Measurements from ENCODE around the gene CAMTA1. TPM values are rescaled to one million over a fixed set of nuclear protein-coding genes. Genes with fewer than 3 reads are reported as not detected.

The CAMTA1 gene
- polyA plus RNA-seq, 1 donor (not counting 4 experiments of a cell fraction or from before 2014, with no cell fraction given): 51.4 TPM

- TF ChIP-seq EZH2 (IDR thresholded peaks at IDR 0.05; ENCODE audit: low read length): no peak
- no peak for TF ChIP-seq CTCF (optimal IDR thresholded peaks at IDR 0.05 in 1 of 3, IDR thresholded peaks at IDR 0.05 in 1 of 3, conservative IDR thresholded peaks at IDR 0.05 in 1 of 3; ENCODE audit: extremely low read depth in 1 of 3, insufficient read depth in 2 of 3, low read length in 3 of 3)
- H3K27me3 ChIP-seq (ENCODE audit: control insufficient read depth, extremely low read depth, insufficient read depth, low read length): peaks cover 23% of the 10 kb centered on the region
- H3K36me3 ChIP-seq (ENCODE audit: control insufficient read depth in 2 of 2, extremely low read depth in 1 of 2, insufficient read depth in 2 of 2, low read length in 2 of 2): no peaks in the 10 kb centered on the region
- no peak overlapping the region for H3K9ac ChIP-seq (ENCODE audit: control insufficient read depth, extremely low read depth, insufficient read depth, low read length)
- dilution Hi-C loops (cut with MboI; ENCODE audit: extremely low pct_ligation_motif_present, low sequenced_read_pairs): no loop called here
- no peaks in the 10 kb centered on the region for H4K20me1 ChIP-seq (ENCODE audit: control insufficient read depth, extremely low read depth, insufficient read depth, low read length)
- H3K27ac ChIP-seq (ENCODE audit: control insufficient read depth, insufficient read depth, low read length): no peak overlapping the region
- no peak overlapping the region for H2AFZ ChIP-seq (ENCODE audit: control insufficient read depth, low read length)
- H3K4me3 ChIP-seq (ENCODE audit: control insufficient read depth in 2 of 3, extremely low read depth in 1 of 3, insufficient read depth in 2 of 3, low read depth in 1 of 3, low read length in 3 of 3): no peak overlapping the region
- H3K4me2 ChIP-seq (ENCODE audit: control insufficient read depth, extremely low read depth, insufficient read depth, low read depth, low read length): no peak overlapping the region
- no peak for FAIRE-seq
- no peak for DNase-seq (ENCODE audit: low read depth, low spot score)
- no peaks in the 10 kb centered on the region for H3K79me2 ChIP-seq (ENCODE audit: control insufficient read depth, insufficient read depth, low read length)
- H3K9me3 ChIP-seq (ENCODE audit: control insufficient read depth, low read depth, low read length): no peaks in the 10 kb centered on the region
- H3K4me1 ChIP-seq (ENCODE audit: control insufficient read depth, extremely low read depth, insufficient read depth, low read length): no peaks in the 10 kb centered on the region
- H3K9me1 ChIP-seq (ENCODE audit: control insufficient read depth, extremely low read depth, insufficient read depth, low read length): no peaks in the 10 kb centered on the region
These were observed 170.3 kb downstream of the CAMTA1 start for GRCh38 chr1:6955357-6956094.

- Histone ChIP-seq H3K4me1 (ENCODE audit: control insufficient read depth, extremely low read depth, insufficient read depth, low read length) (no peaks in the 10 kb centered on the region), H3K27ac (ENCODE audit: control insufficient read depth, insufficient read depth, low read length) (no peak overlapping the region), H3K4me2 (ENCODE audit: control insufficient read depth, extremely low read depth, insufficient read depth, low read depth, low read length) (no peak overlapping the region), H3K36me3 (ENCODE audit: control insufficient read depth in 2 of 2, extremely low read depth in 1 of 2, insufficient read depth in 2 of 2, low read length in 2 of 2) (no peaks in the 10 kb centered on the region), H2AFZ (ENCODE audit: control insufficient read depth, low read length) (no peak overlapping the region), H3K9me1 (ENCODE audit: control insufficient read depth, extremely low read depth, insufficient read depth, low read length) (no peaks in the 10 kb centered on the region), H3K79me2 (ENCODE audit: control insufficient read depth, insufficient read depth, low read length) (no peaks in the 10 kb centered on the region), H3K27me3 (ENCODE audit: control insufficient read depth, extremely low read depth, insufficient read depth, low read length) (peaks cover 31% of the 10 kb centered on the region), H3K9me3 (ENCODE audit: control insufficient read depth, low read depth, low read length) (no peaks in the 10 kb centered on the region), H4K20me1 (ENCODE audit: control insufficient read depth, extremely low read depth, insufficient read depth, low read length) (no peaks in the 10 kb centered on the region), H3K4me3 (ENCODE audit: control insufficient read depth in 2 of 3, extremely low read depth in 1 of 3, insufficient read depth in 2 of 3, low read depth in 1 of 3, low read length in 3 of 3) (no peak overlapping the region), H3K9ac (ENCODE audit: control insufficient read depth, extremely low read depth, insufficient read depth, low read length) (no peak overlapping the region)
- dilution Hi-C loops (cut with MboI; ENCODE audit: extremely low pct_ligation_motif_present, low sequenced_read_pairs): no loop called here
- no peak for DNase-seq (ENCODE audit: low read depth, low spot score)
- FAIRE-seq: no peak
- no peak for TF ChIP-seq CTCF (optimal IDR thresholded peaks at IDR 0.05 in 1 of 3, IDR thresholded peaks at IDR 0.05 in 1 of 3, conservative IDR thresholded peaks at IDR 0.05 in 1 of 3; ENCODE audit: extremely low read depth in 1 of 3, insufficient read depth in 2 of 3, low read length in 3 of 3)
- TF ChIP-seq EZH2 (IDR thresholded peaks at IDR 0.05; ENCODE audit: low read length): no peak
These were observed 171.4 kb downstream of the CAMTA1 start for GRCh38 chr1:6956488-6957159.

Measured in keratinocyte (primary cell).